Mammary epithelial cell (primary cell): Measurements from ENCODE around the gene RGL1.

ENCODE experiments used
- EZH2 ChIP-seq: IDR thresholded peaks from 2 replicates; pipeline ENCODE4 v1.6.1; 2012; ENCODE audit warnings: low read length, inconsistent platforms, borderline replicate concordance
- TF ChIP-seq, protein P1 (sequence below), 2 donors: IDR thresholded peaks in 1 of 2; conservative IDR thresholded peaks in 1 of 2; 2 replicates each; pipeline ENCODE4 v1.5.1; 2011 to 2012; ENCODE audit warnings: inconsistent platforms in 2 of 2, low read length in 2 of 2, mild to moderate bottlenecking in 2 of 2, control low read depth in 1 of 2, low read depth in 1 of 2; ENCODE audit not compliant: insufficient read depth in 1 of 2; ENCODE audit errors: extremely low read depth in 1 of 2

GRCh38 chr1:183879966-183880365, 75.0 kb downstream of the RGL1 start:
- TF ChIP-seq, protein P1, sequence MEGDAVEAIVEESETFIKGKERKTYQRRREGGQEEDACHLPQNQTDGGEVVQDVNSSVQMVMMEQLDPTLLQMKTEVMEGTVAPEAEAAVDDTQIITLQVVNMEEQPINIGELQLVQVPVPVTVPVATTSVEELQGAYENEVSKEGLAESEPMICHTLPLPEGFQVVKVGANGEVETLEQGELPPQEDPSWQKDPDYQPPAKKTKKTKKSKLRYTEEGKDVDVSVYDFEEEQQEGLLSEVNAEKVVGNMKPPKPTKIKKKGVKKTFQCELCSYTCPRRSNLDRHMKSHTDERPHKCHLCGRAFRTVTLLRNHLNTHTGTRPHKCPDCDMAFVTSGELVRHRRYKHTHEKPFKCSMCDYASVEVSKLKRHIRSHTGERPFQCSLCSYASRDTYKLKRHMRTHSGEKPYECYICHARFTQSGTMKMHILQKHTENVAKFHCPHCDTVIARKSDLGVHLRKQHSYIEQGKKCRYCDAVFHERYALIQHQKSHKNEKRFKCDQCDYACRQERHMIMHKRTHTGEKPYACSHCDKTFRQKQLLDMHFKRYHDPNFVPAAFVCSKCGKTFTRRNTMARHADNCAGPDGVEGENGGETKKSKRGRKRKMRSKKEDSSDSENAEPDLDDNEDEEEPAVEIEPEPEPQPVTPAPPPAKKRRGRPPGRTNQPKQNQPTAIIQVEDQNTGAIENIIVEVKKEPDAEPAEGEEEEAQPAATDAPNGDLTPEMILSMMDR (conservative IDR thresholded peaks at IDR 0.05 in 1 of 2, IDR thresholded peaks at IDR 0.05 in 1 of 2; ENCODE audit: extremely low read depth in 1 of 2, insufficient read depth in 1 of 2, low read depth in 1 of 2, low read length in 2 of 2), result no peak
- no peak for TF ChIP-seq EZH2
